Kidney epithelial cell (primary cell): ENCODE measurements around the gene STX4. TPM values are rescaled to one million over a fixed set of nuclear protein-coding genes. Genes with fewer than 3 reads are reported as not detected.

ENCODE experiments used
- DNase-seq: peaks from one replicate; pipeline ENCODE4 v3.0.0-alpha.2; 2010; ENCODE audit warnings: low read depth
- H3K27me3 ChIP-seq: 2 replicates; pipeline ENCODE4 v1.6.0; 2011; ENCODE audit warnings: low read length; ENCODE audit not compliant: control insufficient read depth, insufficient read depth
- H3K36me3 ChIP-seq: 2 replicates; pipeline ENCODE4 v1.5.1; 2011; ENCODE audit warnings: low read length; ENCODE audit not compliant: control insufficient read depth, insufficient read depth
- H3K4me3 ChIP-seq: 2 replicates; pipeline ENCODE4 v1.5.1; 2011; ENCODE audit warnings: low read depth, mild to moderate bottlenecking, control low read depth, low read length
- CTCF ChIP-seq: IDR thresholded peaks from 2 replicates; pipeline ENCODE4 v1.5.1; 2011; ENCODE audit warnings: mild to moderate bottlenecking, moderate library complexity, low read length, control low read depth, inconsistent platforms; ENCODE audit not compliant: insufficient read depth, poor library complexity, severe bottlenecking
- total RNA-seq: library from RNA; depleted of rRNA; stranded (reverse); fragments of >200 nt; gene quantifications from 2 replicates; pipeline ENCODE4 v1.2.3, GENCODE V29; 2015

STX4 gene
- total RNA-seq, 1 donor from 2014 or later = 28.0 TPM

GRCh38 chr16:30986129-30986991 lies 47.0 kb upstream of the STX4 start:
- DNase-seq = no peak
- Histone ChIP-seq H3K27me3 (no peaks in the 10 kb centered on the region), H3K4me3 (no peak overlapping the region), H3K36me3 (peaks cover 3% of the 10 kb centered on the region)
- TF ChIP-seq CTCF = no peak

GRCh38 chr16:30987581-30988190 lies 45.7 kb upstream of the STX4 start:
- no peak for DNase-seq
- H3K4me3 ChIP-seq = no peak overlapping the region
- no peaks in the 10 kb centered on the region for H3K27me3 ChIP-seq
- peaks cover 3% of the 10 kb centered on the region for H3K36me3 ChIP-seq
- no peak for TF ChIP-seq CTCF

- Histone ChIP-seq H3K4me3 (no peak overlapping the region), H3K27me3 (no peaks in the 10 kb centered on the region), H3K36me3 (peaks cover 2% of the 10 kb centered on the region)
- no peak for TF ChIP-seq CTCF
- no peak for DNase-seq
Measured at GRCh38 chr16:30989469-30990047, 43.8 kb upstream of the STX4 start.

GRCh38 chr16:30990105-30990504 lies 43.3 kb upstream of the STX4 start:
- Histone ChIP-seq H3K27me3 (no peaks in the 10 kb centered on the region), H3K4me3 (no peak overlapping the region), H3K36me3 (no peaks in the 10 kb centered on the region)
- no peak for DNase-seq
- TF ChIP-seq CTCF = no peak

GRCh38 chr16:30991052-30991451 lies 42.3 kb upstream of the STX4 start:
- no peaks in the 10 kb centered on the region for H3K27me3 ChIP-seq
- TF ChIP-seq CTCF = no peak
- H3K4me3 ChIP-seq = no peak overlapping the region
- DNase-seq = no peak
- no peaks in the 10 kb centered on the region for H3K36me3 ChIP-seq
